ENCODE measurements around the gene CREB3L1. TPM values are rescaled to one million over a fixed set of nuclear protein-coding genes. Genes with fewer than 3 reads are reported as not detected.

CREB3L1 gene
- total RNA-seq, 1 donor from 2014 or later = 0.53 TPM

- FAIRE-seq = no peak
- Histone ChIP-seq H3K27me3 (ENCODE audit: control insufficient read depth, insufficient read depth, low read length) (no peaks in the 10 kb centered on the region), H3K36me3 (ENCODE audit: control insufficient read depth, insufficient read depth, low read length) (peaks cover 1% of the 10 kb centered on the region), H3K4me3 (ENCODE audit: low read depth, low read length) (no peak overlapping the region)
- DNase-seq (ENCODE audit: low read depth) = no peak
- TF ChIP-seq, protein P1, sequence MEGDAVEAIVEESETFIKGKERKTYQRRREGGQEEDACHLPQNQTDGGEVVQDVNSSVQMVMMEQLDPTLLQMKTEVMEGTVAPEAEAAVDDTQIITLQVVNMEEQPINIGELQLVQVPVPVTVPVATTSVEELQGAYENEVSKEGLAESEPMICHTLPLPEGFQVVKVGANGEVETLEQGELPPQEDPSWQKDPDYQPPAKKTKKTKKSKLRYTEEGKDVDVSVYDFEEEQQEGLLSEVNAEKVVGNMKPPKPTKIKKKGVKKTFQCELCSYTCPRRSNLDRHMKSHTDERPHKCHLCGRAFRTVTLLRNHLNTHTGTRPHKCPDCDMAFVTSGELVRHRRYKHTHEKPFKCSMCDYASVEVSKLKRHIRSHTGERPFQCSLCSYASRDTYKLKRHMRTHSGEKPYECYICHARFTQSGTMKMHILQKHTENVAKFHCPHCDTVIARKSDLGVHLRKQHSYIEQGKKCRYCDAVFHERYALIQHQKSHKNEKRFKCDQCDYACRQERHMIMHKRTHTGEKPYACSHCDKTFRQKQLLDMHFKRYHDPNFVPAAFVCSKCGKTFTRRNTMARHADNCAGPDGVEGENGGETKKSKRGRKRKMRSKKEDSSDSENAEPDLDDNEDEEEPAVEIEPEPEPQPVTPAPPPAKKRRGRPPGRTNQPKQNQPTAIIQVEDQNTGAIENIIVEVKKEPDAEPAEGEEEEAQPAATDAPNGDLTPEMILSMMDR (IDR thresholded peaks at IDR 0.05; ENCODE audit: insufficient read depth, low read length, severe bottlenecking) = no peak
These were observed 73.2 kb downstream of the CREB3L1 start for GRCh38 chr11:46350695-46351094.

DNA sequence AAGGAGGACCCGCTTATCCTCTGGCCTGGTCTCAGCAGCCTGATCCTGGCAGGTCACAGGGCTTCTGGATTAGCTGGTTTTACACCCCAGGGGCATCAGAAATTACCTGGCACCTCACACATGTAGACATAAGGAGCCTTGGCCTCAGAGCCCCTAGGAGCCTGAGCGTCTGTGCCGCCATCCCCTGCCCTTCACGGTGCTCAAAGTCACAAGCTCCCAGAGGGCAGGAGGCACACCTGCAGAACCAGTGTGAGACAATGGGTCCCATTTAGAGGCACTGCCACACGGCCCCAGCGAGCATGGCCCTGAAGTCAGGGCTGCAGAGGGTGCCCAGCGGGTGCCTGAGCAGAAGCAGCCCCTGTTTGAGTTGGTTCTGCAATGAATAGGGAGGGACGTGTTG lies 73.7 kb downstream of the CREB3L1 start:
- no peak for FAIRE-seq
- no peak for DNase-seq (ENCODE audit: low read depth)

GRCh38 chr11:46351606-46352005 lies 74.1 kb downstream of the CREB3L1 start:
- Histone ChIP-seq H3K27me3 (ENCODE audit: control insufficient read depth, insufficient read depth, low read length) (no peaks in the 10 kb centered on the region), H3K36me3 (ENCODE audit: control insufficient read depth, insufficient read depth, low read length) (peaks cover 6% of the 10 kb centered on the region), H3K4me3 (ENCODE audit: low read depth, low read length) (no peak overlapping the region)
- TF ChIP-seq, protein P1 (IDR thresholded peaks at IDR 0.05; ENCODE audit: insufficient read depth, low read length, severe bottlenecking) = no peak
- DNase-seq (ENCODE audit: low read depth) = no peak
- no peak for FAIRE-seq

More for the DNA sequence above, 73.7 kb downstream of the CREB3L1 start:
- Histone ChIP-seq H3K36me3 (ENCODE audit: control insufficient read depth, insufficient read depth, low read length) (peaks cover 2% of the 10 kb centered on the region), H3K27me3 (ENCODE audit: control insufficient read depth, insufficient read depth, low read length) (no peaks in the 10 kb centered on the region), H3K4me3 (ENCODE audit: low read depth, low read length) (no peak overlapping the region)
- TF ChIP-seq, protein P1 (IDR thresholded peaks at IDR 0.05; ENCODE audit: insufficient read depth, low read length, severe bottlenecking) = no peak

DNA sequence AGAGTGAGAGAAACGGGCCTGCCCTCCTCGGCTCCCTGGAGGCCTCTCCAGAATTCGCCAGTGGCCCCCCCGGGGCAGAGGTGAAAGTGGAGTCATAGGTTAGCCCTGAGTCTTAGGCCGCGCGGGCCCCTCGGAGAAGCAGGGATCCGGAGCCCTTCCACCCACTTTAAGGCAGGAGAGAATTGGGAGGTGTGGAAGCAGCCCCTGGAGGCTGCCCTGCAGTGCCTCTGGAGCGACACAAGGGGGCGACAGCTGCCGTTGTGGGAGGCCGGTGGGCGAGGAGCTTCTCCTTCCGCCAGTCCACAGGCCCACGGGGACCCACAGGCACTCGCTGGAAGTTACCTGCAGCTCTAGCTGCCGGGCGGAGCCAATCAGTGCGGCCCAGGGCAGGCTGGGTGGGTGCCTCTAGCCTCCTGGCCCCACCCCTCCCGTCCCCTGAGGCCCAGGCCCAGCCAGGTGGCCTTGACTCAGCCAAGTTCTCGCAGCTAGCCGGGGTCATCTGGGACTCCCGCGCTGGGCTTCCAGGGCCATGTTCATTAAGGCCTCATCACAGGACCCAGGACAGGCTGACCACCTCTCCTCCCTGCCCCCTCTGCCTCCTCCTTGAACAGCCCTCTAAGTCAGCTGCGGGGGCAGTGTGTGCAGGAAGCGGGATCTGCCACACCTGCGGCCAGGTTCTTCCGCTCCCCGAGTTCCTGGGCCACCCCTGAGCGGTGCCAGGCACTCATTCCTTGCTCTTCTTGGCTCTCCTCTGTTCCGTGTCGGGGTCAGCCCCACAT lies 74.8 kb downstream of the CREB3L1 start:
- TF ChIP-seq, protein P1 (IDR thresholded peaks at IDR 0.05; ENCODE audit: insufficient read depth, low read length, severe bottlenecking) = peak; percentile 89
- Histone ChIP-seq H3K4me3 (ENCODE audit: low read depth, low read length) (no peak overlapping the region), H3K36me3 (ENCODE audit: control insufficient read depth, insufficient read depth, low read length) (peaks cover 6% of the 10 kb centered on the region), H3K27me3 (ENCODE audit: control insufficient read depth, insufficient read depth, low read length) (no peaks in the 10 kb centered on the region)
- DNase-seq (ENCODE audit: low read depth) = no peak
- FAIRE-seq = no peak

DNA sequence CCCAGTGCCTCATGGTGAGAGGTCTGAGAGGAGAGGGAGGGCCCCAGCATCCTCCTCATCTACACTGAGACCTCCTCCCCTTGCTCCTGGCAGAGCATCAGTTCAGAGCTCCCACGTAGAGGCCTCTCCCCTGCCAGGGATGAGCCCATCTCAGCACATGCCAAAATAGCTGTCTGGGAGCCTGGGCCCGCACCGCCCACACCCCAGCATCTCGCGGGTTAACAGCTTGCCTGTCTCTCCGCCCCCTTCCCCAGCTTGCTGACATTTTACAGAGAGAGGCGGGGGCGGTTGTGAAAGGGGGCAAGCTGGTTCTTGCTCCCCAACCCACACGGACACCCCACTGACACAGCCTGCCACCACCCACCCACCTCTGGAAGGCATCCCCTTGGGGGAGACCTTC lies 76.2 kb downstream of the CREB3L1 start:
- FAIRE-seq (no peak), DNase-seq (ENCODE audit: low read depth) (peak; percentile 38)
- Histone ChIP-seq H3K27me3 (ENCODE audit: control insufficient read depth, insufficient read depth, low read length) (no peaks in the 10 kb centered on the region), H3K36me3 (ENCODE audit: control insufficient read depth, insufficient read depth, low read length) (peaks cover 4% of the 10 kb centered on the region), H3K4me3 (ENCODE audit: low read depth, low read length) (no peak overlapping the region)
- TF ChIP-seq, protein P1 (IDR thresholded peaks at IDR 0.05; ENCODE audit: insufficient read depth, low read length, severe bottlenecking) = no peak

Data from bronchial epithelial cell (primary cell).